ENCODE measurements around the gene SLC1A4. TPM values are rescaled to one million over a fixed set of nuclear protein-coding genes. Genes with fewer than 3 reads are reported as not detected.
"Not testable (repeated sequence)": the region's sequence is repeated elsewhere in the genome, so short reads cannot be mapped to it uniquely, and the experiment has no call there.

The SLC1A4 gene
- total and polyA plus RNA-seq, 8 donors = 6.4 to 21.9 (median 7.8) TPM

- intact Hi-C loops (cut with DNase I) = no loop called here
- no peak overlapping the region for H3K27ac ChIP-seq
- H3K4me3 ChIP-seq = no peak overlapping the region
- no peak for ATAC-seq
- no peaks in the 10 kb centered on the region for H3K9me3 ChIP-seq
- TF ChIP-seq, protein P1, sequence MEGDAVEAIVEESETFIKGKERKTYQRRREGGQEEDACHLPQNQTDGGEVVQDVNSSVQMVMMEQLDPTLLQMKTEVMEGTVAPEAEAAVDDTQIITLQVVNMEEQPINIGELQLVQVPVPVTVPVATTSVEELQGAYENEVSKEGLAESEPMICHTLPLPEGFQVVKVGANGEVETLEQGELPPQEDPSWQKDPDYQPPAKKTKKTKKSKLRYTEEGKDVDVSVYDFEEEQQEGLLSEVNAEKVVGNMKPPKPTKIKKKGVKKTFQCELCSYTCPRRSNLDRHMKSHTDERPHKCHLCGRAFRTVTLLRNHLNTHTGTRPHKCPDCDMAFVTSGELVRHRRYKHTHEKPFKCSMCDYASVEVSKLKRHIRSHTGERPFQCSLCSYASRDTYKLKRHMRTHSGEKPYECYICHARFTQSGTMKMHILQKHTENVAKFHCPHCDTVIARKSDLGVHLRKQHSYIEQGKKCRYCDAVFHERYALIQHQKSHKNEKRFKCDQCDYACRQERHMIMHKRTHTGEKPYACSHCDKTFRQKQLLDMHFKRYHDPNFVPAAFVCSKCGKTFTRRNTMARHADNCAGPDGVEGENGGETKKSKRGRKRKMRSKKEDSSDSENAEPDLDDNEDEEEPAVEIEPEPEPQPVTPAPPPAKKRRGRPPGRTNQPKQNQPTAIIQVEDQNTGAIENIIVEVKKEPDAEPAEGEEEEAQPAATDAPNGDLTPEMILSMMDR (IDR thresholded peaks at IDR 0.05) = no peak
- no peaks in the 10 kb centered on the region for H3K4me1 ChIP-seq
- peaks cover 0 to 6% of the 10 kb centered on the region in 2 donors for H3K36me3 ChIP-seq
- DNase-seq = no peak
- no peaks in the 10 kb centered on the region for H3K27me3 ChIP-seq
Observed at GRCh38 chr2:65000644-65001043, 11.4 kb downstream of the SLC1A4 start.

GRCh38 chr2:65003037-65003436, 13.8 kb downstream of the SLC1A4 start:
- Histone ChIP-seq H3K9me3 (no peaks in the 10 kb centered on the region), H3K36me3 (peaks cover 0 to 10% of the 10 kb centered on the region in 2 donors), H3K4me1 (no peaks in the 10 kb centered on the region), H3K27me3 (no peaks in the 10 kb centered on the region), H3K4me3 (no peak overlapping the region), H3K27ac (no peak overlapping the region)
- ATAC-seq = no peak
- TF ChIP-seq, protein P1 (IDR thresholded peaks at IDR 0.05) = no peak
- intact Hi-C loops (cut with DNase I) = no loop called here
- no peak for DNase-seq

DNA sequence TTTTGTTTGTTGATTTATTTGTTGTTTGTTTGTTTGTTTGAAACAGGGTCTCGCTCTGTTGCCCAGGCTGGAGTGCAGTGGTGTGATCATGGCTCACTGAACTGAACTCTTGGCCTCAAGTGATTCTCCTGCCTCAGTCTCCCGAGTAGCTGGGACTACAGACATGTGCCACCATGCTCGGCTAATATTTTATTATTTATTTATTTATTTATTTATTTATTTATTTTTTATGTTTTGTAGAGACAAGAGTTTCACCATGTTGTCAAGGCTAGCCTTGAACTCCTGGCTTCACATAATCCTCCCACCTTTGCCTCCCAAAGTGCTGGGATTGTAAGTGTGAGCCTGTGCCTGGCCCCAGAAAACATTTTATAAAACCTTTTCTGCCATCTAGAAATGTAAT, 15.0 kb downstream of the SLC1A4 start:
- H3K27me3 ChIP-seq; ATAC-seq; DNase-seq; H3K27ac ChIP-seq; H3K4me3 ChIP-seq; intact Hi-C loops (cut with DNase I); H3K36me3 ChIP-seq; H3K9me3 ChIP-seq; H3K4me1 ChIP-seq: not testable (repeated sequence)

GRCh38 chr2:65013776-65014175, 24.6 kb downstream of the SLC1A4 start:
- Histone ChIP-seq H3K4me3 (no peak overlapping the region), H3K27me3 (no peaks in the 10 kb centered on the region), H3K27ac (no peak overlapping the region), H3K4me1 (peaks cover 0 to 22% of the 10 kb centered on the region in 2 donors), H3K9me3 (no peaks in the 10 kb centered on the region), H3K36me3 (peaks cover 0 to 39% of the 10 kb centered on the region in 2 donors)
- no peak for DNase-seq
- TF ChIP-seq, protein P1 (IDR thresholded peaks at IDR 0.05) = no peak
- intact Hi-C loops (cut with DNase I) = no loop called here
- ATAC-seq = no peak

DNA sequence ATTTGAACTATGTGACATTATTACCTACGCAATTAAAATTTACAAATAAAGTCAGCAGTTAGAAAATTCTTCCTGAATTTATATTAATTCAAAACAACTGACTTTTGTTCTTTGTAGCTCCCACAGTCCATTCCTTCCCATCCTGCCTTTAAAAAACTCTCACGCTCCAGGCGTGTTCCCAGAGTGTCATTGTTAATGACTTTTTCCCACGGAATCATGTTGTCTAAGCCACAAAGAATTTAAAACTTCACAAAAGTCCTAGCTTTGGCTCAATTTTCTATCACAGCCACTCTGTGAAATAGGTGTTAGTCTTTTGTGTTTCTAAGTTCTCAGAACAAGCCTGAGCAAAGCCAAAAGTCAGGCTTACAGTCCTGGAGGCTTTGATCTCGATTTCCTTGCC, 26.5 kb downstream of the SLC1A4 start:
- intact Hi-C loops (cut with DNase I) = no loop called here
- ATAC-seq = no peak
- no peaks in the 10 kb centered on the region for H3K9me3 ChIP-seq
- H3K4me3 ChIP-seq = no peak overlapping the region
- H3K27ac ChIP-seq = no peak overlapping the region
- H3K27me3 ChIP-seq = no peaks in the 10 kb centered on the region
- no peak for DNase-seq
- peaks cover 0 to 25% of the 10 kb centered on the region in 2 donors for H3K4me1 ChIP-seq
- TF ChIP-seq, protein P1 (IDR thresholded peaks at IDR 0.05) = no peak
- peaks cover 0 to 55% of the 10 kb centered on the region in 2 donors for H3K36me3 ChIP-seq

- TF ChIP-seq, protein P1 (IDR thresholded peaks at IDR 0.05) = no peak
- DNase-seq = no peak
- H3K27me3 ChIP-seq = no peaks in the 10 kb centered on the region
- intact Hi-C loops (cut with DNase I) = no loop called here
- H3K4me3 ChIP-seq = no peak overlapping the region
- H3K36me3 ChIP-seq = peaks cover 0 to 55% of the 10 kb centered on the region in 2 donors
- peak overlapping the region in 1 of 2 donors; percentile 81 for H3K27ac ChIP-seq
- peaks cover 0 to 25% of the 10 kb centered on the region in 2 donors for H3K4me1 ChIP-seq
- ATAC-seq = no peak
- H3K9me3 ChIP-seq = no peaks in the 10 kb centered on the region
Observed at GRCh38 chr2:65016789-65017188, 27.6 kb downstream of the SLC1A4 start.

Data from left lung (tissue), 10 donors.